HG03066 (cell line): ENCODE data around the gene XPNPEP2.
"Not testable (repeated sequence)": the region's sequence is repeated elsewhere in the genome, so short reads cannot be mapped to it uniquely, and the experiment has no call there.

Source experiments
- ATAC-seq: cut with Tn5 transposase; IDR thresholded peaks from one replicate; pipeline ENCODE4 v1.9.1; 2021; ENCODE audit warnings: low read depth; ENCODE audit not compliant: unreplicated experiment

XPNPEP2 gene

GRCh38 chrX:129718676-129719075, 20.1 kb upstream of the XPNPEP2 start:
- ATAC-seq, result no peak

DNA sequence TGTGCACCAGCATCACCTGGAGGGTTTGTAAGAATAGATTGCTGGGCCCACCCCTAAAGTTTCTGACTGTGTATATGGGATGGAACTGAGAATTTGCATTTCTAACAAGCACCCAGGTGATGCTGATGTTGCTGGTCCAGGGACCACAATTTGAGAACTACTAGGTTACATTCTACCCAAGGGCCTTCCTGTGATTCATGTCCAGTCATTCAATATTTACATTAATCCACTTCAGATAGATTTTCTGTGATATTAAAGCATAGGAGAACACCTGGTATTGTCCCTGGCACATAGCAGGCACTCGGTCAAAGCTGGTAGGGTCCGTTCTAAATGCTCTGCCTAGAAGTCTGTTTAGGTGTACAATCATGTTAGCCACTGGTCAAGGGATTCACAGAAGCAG, 19.5 kb upstream of the XPNPEP2 start:
- ATAC-seq, result no peak

DNA sequence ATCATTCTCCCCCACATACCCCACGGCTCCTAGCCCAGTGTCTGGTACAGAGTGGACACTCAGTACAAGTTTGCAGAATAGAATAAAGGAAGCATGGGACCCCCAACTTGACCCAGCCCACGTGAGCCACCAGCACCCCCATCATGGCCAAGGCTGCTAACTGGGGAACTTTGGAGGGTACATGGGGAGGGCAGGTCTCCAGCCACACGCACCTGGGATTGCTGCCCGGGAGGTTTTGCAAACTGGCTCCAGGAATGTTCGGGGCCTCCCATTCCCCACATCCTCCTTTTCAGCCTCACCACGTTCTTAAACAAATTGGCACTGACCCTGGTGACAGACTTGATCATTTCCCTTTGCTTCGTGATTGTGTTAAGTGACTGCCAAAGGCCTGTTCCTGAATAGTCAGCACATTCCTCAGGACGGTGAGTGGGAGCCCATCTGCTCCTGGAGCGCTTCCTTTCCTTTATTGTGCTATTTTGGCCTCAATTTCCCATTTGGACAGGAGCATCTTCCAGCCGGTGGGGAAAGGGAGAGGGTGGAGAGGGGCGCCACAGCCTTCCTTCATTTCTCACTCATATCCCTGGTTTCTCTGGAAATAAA, 18.7 kb upstream of the XPNPEP2 start:
- no peak for ATAC-seq

DNA sequence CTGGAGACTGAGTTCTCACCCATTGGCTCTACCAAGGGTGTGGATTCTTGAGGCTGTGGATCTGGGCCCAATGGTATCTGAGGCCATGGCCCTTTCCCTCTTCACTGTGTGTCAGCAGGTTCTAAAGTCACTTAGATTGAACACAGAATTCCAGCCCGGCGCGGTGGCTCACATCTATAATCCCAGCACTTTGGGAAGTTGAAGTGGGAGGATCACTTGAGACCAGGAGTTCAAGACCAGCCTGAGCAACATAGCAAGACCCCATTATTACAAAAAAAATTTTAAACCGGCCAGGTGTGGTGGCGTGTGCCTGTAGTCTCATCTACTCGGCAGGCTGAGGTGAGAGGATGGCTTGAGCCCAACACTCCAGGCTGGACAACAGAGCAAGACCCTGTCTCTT, 18.0 kb upstream of the XPNPEP2 start:
- no peak for ATAC-seq

- ATAC-seq, result no peak
Measured at GRCh38 chrX:129721414-129721813, 17.4 kb upstream of the XPNPEP2 start.

DNA sequence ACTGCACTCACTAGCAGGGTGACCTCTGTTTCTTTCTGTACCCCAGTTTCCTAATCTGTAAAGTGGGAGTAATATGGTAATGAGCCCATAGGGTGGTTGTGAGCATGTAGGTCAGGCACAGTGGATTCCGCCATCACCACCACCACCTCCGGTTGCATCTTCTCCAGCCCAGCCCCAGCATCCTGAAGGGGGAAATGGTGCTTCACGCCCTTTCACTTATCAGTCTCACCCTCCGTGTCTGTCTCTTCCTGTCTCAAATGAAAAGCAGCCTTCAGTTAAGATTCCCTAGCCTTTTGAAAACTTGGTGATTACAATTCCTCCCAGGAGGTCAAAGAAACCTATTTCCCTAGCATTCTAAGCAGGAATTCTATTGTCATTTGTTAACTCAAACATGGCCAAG, 16.9 kb upstream of the XPNPEP2 start:
- ATAC-seq, result no peak

- ATAC-seq, result no peak
Measured at GRCh38 chrX:129723511-129723910, 15.3 kb upstream of the XPNPEP2 start.

DNA sequence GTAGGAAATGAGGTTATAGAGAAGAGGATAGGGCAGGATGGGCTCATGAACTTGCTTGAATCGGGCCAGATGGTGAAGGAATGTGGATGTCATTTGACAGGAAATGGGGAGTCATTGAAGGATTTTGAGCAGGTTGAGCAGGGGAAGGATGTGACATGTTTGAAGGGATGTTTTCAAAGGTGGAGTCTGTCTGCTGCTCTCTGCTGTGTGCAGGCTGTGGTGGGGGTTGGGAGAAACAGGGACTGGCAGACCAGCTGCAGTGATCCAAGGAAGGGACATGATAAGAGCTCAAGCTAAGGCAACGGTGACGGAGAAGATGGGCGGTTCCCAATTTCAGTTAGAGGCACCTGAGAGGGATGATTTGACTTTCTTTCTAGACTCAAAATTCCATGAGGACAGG, 14.0 kb upstream of the XPNPEP2 start:
- no peak for ATAC-seq

DNA sequence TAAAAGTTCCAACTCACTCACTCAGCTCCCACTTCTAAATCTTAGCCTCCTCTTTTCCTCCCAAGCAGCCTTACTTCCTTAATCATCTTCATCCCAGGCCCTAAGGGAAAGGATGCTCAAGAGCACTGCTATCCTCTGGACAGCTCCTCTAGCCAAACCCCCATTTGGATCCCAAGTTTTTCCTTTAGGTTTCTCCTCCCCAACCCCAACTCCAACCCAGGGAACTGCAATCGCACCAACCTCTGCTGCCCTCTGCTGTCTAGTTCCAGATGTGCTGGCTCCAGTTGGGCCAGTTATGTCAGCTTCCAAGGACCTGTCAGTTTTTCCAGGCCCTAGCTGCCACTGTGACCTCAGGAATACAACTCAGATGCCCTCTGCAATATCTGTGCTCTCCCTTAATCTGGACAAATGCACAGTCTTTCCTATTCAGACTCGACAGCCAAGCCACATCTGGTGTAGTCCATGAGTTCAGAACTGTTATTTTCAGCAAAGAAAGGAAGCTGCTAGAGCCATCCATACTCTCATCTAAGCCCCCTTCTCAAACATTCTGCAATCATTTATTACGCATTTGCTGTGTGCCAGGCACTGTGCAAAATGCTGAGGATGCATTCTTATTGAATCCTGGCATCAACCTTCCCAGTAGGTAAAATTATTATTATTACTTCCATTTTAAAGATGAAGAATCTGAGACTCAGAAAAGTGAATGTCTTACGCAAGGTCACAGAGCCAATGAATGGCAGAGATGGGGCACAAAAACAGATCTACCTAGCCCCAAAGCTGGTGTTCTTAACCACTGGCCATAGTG, 12.3 kb upstream of the XPNPEP2 start:
- no peak for ATAC-seq

DNA sequence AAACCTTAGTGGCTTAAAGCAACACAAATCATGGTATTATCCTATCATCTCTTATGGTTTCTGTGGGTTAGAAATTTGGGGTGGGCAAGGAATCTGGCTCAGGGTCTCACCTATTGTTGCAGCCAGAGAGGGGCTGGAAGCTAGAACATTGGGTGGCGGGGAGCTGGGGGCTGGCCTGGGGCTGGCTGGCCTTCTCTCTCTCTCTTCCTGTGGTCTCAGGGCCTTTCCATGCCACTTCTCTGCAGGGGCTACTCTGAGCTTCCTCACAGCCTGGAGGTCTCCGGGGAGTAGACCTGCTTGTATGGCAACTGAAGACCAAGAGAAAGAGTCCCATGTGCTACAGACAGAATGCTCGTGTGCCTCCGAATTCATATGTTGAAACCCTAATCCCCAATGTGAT, 10.7 kb upstream of the XPNPEP2 start:
- ATAC-seq, result no peak

DNA sequence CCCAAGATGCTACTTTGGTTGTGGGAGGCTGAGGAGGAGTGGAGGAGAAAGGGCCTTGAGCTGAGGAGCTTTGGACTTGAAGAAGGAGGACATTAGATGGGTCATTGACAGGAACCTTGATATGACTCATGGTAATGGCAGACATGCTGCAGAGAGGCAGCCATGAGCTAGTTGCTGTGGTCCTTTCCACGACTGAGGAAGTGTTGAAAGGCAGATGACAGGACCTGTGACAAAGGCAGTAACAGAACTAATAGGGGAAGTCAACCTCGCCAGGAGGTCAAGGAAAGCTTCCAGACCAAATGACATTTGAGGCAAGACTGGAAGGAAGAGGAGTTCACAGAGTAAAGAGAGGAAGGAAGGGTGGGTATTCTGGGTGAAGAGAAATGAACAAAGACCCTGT, 7.6 kb upstream of the XPNPEP2 start:
- no peak for ATAC-seq

GRCh38 chrX:129732857-129733256, 5.9 kb upstream of the XPNPEP2 start:
- ATAC-seq, result no peak

DNA sequence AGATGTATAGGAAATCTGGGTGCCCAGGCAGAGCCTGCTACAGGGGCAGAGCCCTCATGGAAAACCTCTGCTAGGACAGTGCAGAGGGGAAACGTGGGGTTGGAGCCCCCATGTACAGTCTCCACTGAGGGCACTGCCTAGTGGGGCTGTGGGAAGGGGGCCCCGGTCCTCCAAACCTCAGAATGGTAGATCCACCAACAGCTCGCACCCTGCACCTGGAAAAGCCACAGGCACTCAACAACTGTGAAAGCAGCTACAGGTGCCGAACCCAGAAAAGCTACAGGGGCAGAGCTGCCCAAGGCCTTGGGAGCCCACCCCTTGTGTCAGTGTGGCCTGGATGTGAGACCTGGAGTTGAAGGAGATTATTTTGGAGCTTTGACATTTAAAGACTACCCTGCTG, 5.4 kb upstream of the XPNPEP2 start:
- no peak for ATAC-seq

DNA sequence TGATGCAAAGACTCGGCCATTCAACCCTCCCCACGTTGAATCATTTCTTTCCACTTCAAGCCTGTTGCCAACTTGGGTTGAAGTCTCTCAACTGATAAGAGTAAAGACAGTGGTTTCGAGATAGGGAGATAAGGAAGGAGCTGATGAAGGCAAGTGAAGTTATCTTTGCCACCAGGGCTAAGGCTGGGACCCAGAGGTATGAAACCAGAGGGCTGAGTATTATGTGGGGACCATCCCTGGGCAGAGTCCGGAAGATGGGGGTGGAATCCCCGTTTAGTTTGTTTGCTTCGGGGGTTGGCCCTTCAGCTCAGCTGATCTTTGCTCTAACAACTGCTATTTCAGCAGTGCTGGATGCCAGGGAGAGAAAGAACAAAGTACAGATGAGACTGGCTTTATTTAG, 2.3 kb upstream of the XPNPEP2 start:
- no peak for ATAC-seq

DNA sequence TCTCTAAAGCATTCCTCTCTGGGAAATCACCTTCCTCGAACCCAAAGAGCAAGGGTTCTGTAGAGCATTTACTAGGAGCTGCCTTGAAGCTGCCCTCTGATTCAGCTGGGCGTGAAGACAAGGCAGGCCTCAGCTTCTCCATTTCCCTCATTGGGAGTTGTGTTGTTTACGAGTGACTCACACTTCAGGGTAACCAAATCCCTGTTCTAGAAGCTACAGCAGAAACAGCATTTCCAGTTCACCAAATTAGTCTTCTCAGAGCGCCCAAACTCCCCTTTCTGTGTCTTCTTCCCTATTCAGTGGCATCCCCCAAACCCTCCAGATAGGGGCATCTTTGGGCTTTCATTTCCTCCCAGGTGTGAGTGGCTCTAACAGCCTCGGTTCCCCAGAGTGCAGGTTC, 863 bp upstream of the XPNPEP2 start:
- no peak for ATAC-seq

DNA sequence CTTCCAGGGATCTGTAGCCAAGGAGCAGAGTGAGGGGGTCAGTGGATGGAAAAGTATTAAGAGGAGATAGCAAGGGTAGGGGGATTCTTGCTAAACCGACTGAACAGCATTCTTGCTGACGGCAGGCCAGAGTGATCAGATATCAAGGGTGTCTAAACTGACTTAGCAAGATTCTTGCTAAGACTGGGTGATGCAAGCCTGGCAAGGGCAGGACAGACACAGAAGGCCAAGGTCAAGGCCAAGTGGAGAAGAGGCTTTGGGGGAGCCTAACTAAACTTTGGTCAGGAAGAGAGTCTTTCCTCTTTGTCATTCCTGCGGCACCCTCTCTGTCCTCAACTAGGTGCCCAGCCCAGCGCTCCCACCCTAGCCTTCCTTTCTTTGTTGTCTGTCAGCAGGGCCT, 799 bp downstream of the XPNPEP2 start:
- ATAC-seq, result no peak

GRCh38 chrX:129741880-129742758, 3.3 kb downstream of the XPNPEP2 start:
- ATAC-seq, result no peak

GRCh38 chrX:129742759-129743152, 4.0 kb downstream of the XPNPEP2 start:
- ATAC-seq, result not testable (repeated sequence)

DNA sequence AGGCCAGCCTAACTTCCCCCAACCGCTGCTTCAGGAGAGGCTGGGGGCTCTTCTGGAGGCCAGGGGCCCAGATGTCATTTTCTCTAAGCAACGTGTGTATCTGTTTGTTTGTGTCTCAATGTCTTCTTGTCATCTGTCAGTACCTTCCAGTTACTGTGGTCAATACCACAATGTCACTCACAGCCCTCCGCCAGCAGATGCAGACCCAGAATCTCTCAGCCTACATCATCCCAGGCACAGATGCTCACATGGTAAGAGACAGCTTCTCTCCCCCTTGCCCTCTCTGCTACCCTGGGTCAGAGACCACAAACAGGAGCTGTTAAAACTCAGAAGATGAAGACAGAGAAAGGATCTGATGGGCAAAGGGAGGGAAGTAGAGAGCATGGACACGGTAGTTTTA, 5.0 kb downstream of the XPNPEP2 start:
- no peak for ATAC-seq

DNA sequence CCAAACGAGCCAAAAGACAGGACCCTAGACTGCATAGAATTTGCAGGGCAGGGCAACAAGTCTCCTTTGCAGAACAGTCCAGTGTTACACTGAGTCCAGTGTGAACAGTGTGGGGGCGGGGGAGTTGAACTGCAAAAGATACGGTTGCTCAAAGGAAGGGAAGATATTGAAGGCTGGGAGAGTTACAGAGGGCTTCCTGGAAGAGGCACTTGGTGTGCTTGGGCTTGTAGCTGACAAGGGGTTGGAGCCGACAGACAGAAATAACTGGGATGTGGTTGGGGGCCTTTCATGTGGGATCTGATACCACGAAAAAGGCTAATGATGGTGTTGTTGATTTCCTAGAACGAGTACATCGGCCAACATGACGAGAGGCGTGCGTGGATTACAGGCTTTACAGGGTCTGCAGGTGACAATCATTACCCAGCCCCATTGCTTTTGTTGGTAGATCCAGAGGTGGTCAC, 6.1 kb downstream of the XPNPEP2 start:
- ATAC-seq, result no peak
